Tibial nerve (tissue), 4 donors: ENCODE results near the gene ALS2. TPM values are rescaled to one million over a fixed set of nuclear protein-coding genes. Genes with fewer than 3 reads are reported as not detected.
A peak's percentile ranks its signal among the peaks of the same experiment; 100 is the strongest.

Experiments
- DNase-seq, 2 donors: peaks; one replicate each; pipeline ENCODE4 v3.0.0-alpha.2; 2019; ENCODE audit warnings: low spot score in 2 of 2
- H3K27ac ChIP-seq, 4 donors: fragments of 200-600 bp; sonication (generic) in 3 of 4; one replicate each; pipeline ENCODE4 v1.5.1; 2017 to 2019; ENCODE audit warnings: mild to moderate bottlenecking in 1 of 4
- H3K27me3 ChIP-seq, 2 donors: fragments of 200-600 bp; sonication (generic) in 1 of 2; one replicate each; pipeline versions ENCODE4 v1.5.1 to v1.6.0; 2017 to 2019
- H3K36me3 ChIP-seq, 3 donors: fragments of 200-600 bp; sonication (generic); one replicate each; pipeline ENCODE4 v1.5.1; 2018 to 2019
- H3K4me1 ChIP-seq, 4 donors: fragments of 200-600 bp; sonication (generic) in 3 of 4; one replicate each; pipeline ENCODE4 v1.5.1; 2017 to 2019
- H3K4me3 ChIP-seq, 4 donors: fragments of 200-600 bp; sonication (generic) in 3 of 4; one replicate each; pipeline ENCODE4 v1.5.1; 2017 to 2019; ENCODE audit warnings: mild to moderate bottlenecking in 1 of 4, moderate library complexity in 1 of 4
- H3K9me3 ChIP-seq, 4 donors: fragments of 200-600 bp; sonication (generic) in 3 of 4; one replicate each; pipeline ENCODE4 v1.5.1; 2017 to 2019
- CTCF ChIP-seq, 5 experiments: fragments of 200-600 bp in 3 of 5; fragments of 450-650 bp in 2 of 5; sonication (generic) in 3 of 5; IDR thresholded peaks; one replicate each; pipeline ENCODE4 v1.5.1; 2016 to 2019; ENCODE audit warnings: antibody characterized with exemption in 5 of 5, mild to moderate bottlenecking in 3 of 5, moderate library complexity in 2 of 5
- EP300 ChIP-seq, 2 donors: sonication (generic); formaldehyde crosslinking; IDR thresholded peaks; one replicate each; pipeline ENCODE4 v1.6.1; 2017; ENCODE audit warnings: antibody characterized with exemption in 2 of 2, mild to moderate bottlenecking in 1 of 2
- POLR2A ChIP-seq, 2 donors: fragments of 450-650 bp; IDR thresholded peaks; one replicate each; pipeline ENCODE4 v1.6.1; 2017; ENCODE audit warnings: antibody characterized with exemption in 2 of 2, mild to moderate bottlenecking in 2 of 2, moderate library complexity in 2 of 2
- WGBS, 2 donors: methylation state at CpG; one replicate each; pipeline ENCODE4 v1.1.5; 2018; 5-methylcytosine and 5-hydroxymethylcytosine counted together
- total RNA-seq, 4 donors: library from RNA; depleted of rRNA; stranded (reverse); fragments of >200 nt; gene quantifications; one replicate each; pipeline ENCODE4 v1.1.0, GENCODE V29; 2016

The ALS2 gene
- total RNA-seq, 4 donors from 2014 or later = 23.5 to 35.8 (median 34.8) TPM

GRCh38 chr2:201781557-201782051, 871 bp upstream of the ALS2 start:
- Histone ChIP-seq H3K4me1 (peaks cover 0 to 42% (median 10%) of the 10 kb centered on the region in 4 donors), H3K27ac (peak overlapping the region; percentile 84 to 96 (median 90)), H3K36me3 (no peaks in the 10 kb centered on the region), H3K27me3 (no peaks in the 10 kb centered on the region), H3K4me3 (peak overlapping the region; percentile 54 to 93 (median 77)), H3K9me3 (no peaks in the 10 kb centered on the region)
- no peak for DNase-seq
- 1 to 4% methylated on average over 15 of the region's 15 CpGs for WGBS, 2 donors
- no peak for TF ChIP-seq POLR2A (IDR thresholded peaks at IDR 0.05)
- no peak for TF ChIP-seq EP300 (IDR thresholded peaks at IDR 0.05)
- no peak for TF ChIP-seq CTCF (IDR thresholded peaks at IDR 0.05)

- peak in 1 of 2 donors; percentile 25 for DNase-seq
- Histone ChIP-seq H3K9me3 (no peaks in the 10 kb centered on the region), H3K27ac (peak overlapping the region; percentile 84 to 96 (median 90)), H3K36me3 (no peaks in the 10 kb centered on the region), H3K4me3 (peak overlapping the region; percentile 54 to 93 (median 77)), H3K4me1 (peaks cover 0 to 50% (median 10%) of the 10 kb centered on the region in 4 donors), H3K27me3 (no peaks in the 10 kb centered on the region)
- 4% methylated on average over 21 to 22 of the region's 22 CpGs for WGBS, 2 donors
- TF ChIP-seq CTCF (IDR thresholded peaks at IDR 0.05) (no peak), POLR2A (IDR thresholded peaks at IDR 0.05) (no peak)
Measured at GRCh38 chr2:201779901-201780673, 646 bp downstream of the ALS2 start.

GRCh38 chr2:201777869-201778268, 2.9 kb downstream of the ALS2 start:
- DNase-seq = no peak
- Histone ChIP-seq H3K4me1 (peaks cover 0 to 50% (median 10%) of the 10 kb centered on the region in 4 donors), H3K27me3 (no peaks in the 10 kb centered on the region), H3K27ac (no peak overlapping the region), H3K36me3 (no peaks in the 10 kb centered on the region), H3K9me3 (no peaks in the 10 kb centered on the region), H3K4me3 (no peak overlapping the region)
- TF ChIP-seq EP300 (IDR thresholded peaks at IDR 0.05) (no peak), CTCF (IDR thresholded peaks at IDR 0.05) (no peak), POLR2A (IDR thresholded peaks at IDR 0.05) (no peak)

- Histone ChIP-seq H3K27me3 (no peaks in the 10 kb centered on the region), H3K9me3 (no peaks in the 10 kb centered on the region), H3K27ac (no peak overlapping the region), H3K4me1 (peaks cover 0 to 50% (median 10%) of the 10 kb centered on the region in 4 donors), H3K36me3 (no peaks in the 10 kb centered on the region), H3K4me3 (no peak overlapping the region)
- DNase-seq = no peak
- TF ChIP-seq EP300 (IDR thresholded peaks at IDR 0.05) (no peak), CTCF (IDR thresholded peaks at IDR 0.05) (no peak), POLR2A (IDR thresholded peaks at IDR 0.05) (no peak)
Measured at GRCh38 chr2:201777043-201777442, 3.7 kb downstream of the ALS2 start.

GRCh38 chr2:201775326-201775725, 5.4 kb downstream of the ALS2 start:
- WGBS, 2 donors = 94 to 100% methylated on average over 1 of the region's 1 CpG
- no peak for DNase-seq
- Histone ChIP-seq H3K36me3 (no peaks in the 10 kb centered on the region), H3K4me1 (peaks cover 0 to 46% (median 10%) of the 10 kb centered on the region in 4 donors), H3K4me3 (no peak overlapping the region), H3K27ac (no peak overlapping the region), H3K27me3 (no peaks in the 10 kb centered on the region), H3K9me3 (no peaks in the 10 kb centered on the region)
- TF ChIP-seq POLR2A (IDR thresholded peaks at IDR 0.05) (no peak), CTCF (IDR thresholded peaks at IDR 0.05) (no peak), EP300 (IDR thresholded peaks at IDR 0.05) (no peak)
